ENCODE data around the gene ASB4.
"Not testable (repeated sequence)": the region's sequence is repeated elsewhere in the genome, so short reads cannot be mapped to it uniquely, and the experiment has no call there.

ASB4 gene

GRCh38 chr7:95545007-95545615 lies 59.4 kb downstream of the ASB4 start:
- DNase-seq: peak; percentile 6 to 36

GRCh38 chr7:95545673-95546072 lies 59.9 kb downstream of the ASB4 start:
- no peak for TF ChIP-seq POLR2A (IDR thresholded peaks at IDR 0.05; ENCODE audit: low read length)
- no peak for TF ChIP-seq GATA1 (IDR thresholded peaks at IDR 0.05; ENCODE audit: low read depth, low read length)
- no peak for DNase-seq

More at GRCh38 chr7:95545007-95545615, 59.4 kb downstream of the ASB4 start:
- no peak for TF ChIP-seq GATA1 (IDR thresholded peaks at IDR 0.05; ENCODE audit: low read depth, low read length)

GRCh38 chr7:95546647-95547046 lies 60.9 kb downstream of the ASB4 start:
- DNase-seq: no peak
- no peak for TF ChIP-seq POLR2A (IDR thresholded peaks at IDR 0.05; ENCODE audit: low read length)
- no peak for TF ChIP-seq GATA1 (IDR thresholded peaks at IDR 0.05; ENCODE audit: low read depth, low read length)

GRCh38 chr7:95547361-95548348 lies 61.9 kb downstream of the ASB4 start:
- TF ChIP-seq GATA1 (IDR thresholded peaks at IDR 0.05; ENCODE audit: low read depth, low read length) (no peak), POLR2A (IDR thresholded peaks at IDR 0.05; ENCODE audit: low read length) (no peak)
- no peak for DNase-seq

- TF ChIP-seq GATA1 (IDR thresholded peaks at IDR 0.05; ENCODE audit: low read depth, low read length) (no peak), POLR2A (IDR thresholded peaks at IDR 0.05; ENCODE audit: low read length) (no peak)
- peak; percentile 7 to 38 for DNase-seq
Measured at GRCh38 chr7:95549818-95550529, 64.2 kb downstream of the ASB4 start.

GRCh38 chr7:95550546-95550945 lies 64.8 kb downstream of the ASB4 start:
- DNase-seq: no peak
- TF ChIP-seq POLR2A (IDR thresholded peaks at IDR 0.05; ENCODE audit: low read length) (no peak), GATA1 (IDR thresholded peaks at IDR 0.05; ENCODE audit: low read depth, low read length) (no peak)

GRCh38 chr7:95552010-95552926 lies 66.5 kb downstream of the ASB4 start:
- DNase-seq: not testable (repeated sequence)

GRCh38 chr7:95553939-95554338 lies 68.2 kb downstream of the ASB4 start:
- DNase-seq: no peak
- TF ChIP-seq GATA1 (IDR thresholded peaks at IDR 0.05; ENCODE audit: low read depth, low read length) (no peak), POLR2A (IDR thresholded peaks at IDR 0.05; ENCODE audit: low read length) (no peak)

- DNase-seq: no peak
- TF ChIP-seq POLR2A (IDR thresholded peaks at IDR 0.05; ENCODE audit: low read length): no peak
- no peak for TF ChIP-seq GATA1 (IDR thresholded peaks at IDR 0.05; ENCODE audit: low read depth, low read length)
Measured at GRCh38 chr7:95556777-95557176, 71.0 kb downstream of the ASB4 start.

GRCh38 chr7:95558864-95559263 lies 73.1 kb downstream of the ASB4 start:
- DNase-seq: peak in 1 of 2 experiments; percentile 12

GRCh38 chr7:95560674-95561073 lies 74.9 kb downstream of the ASB4 start:
- TF ChIP-seq POLR2A (IDR thresholded peaks at IDR 0.05; ENCODE audit: low read length) (no peak), GATA1 (IDR thresholded peaks at IDR 0.05; ENCODE audit: low read depth, low read length) (no peak)
- DNase-seq: no peak

More at GRCh38 chr7:95558864-95559263, 73.1 kb downstream of the ASB4 start:
- no peak for TF ChIP-seq GATA1 (IDR thresholded peaks at IDR 0.05; ENCODE audit: low read depth, low read length)
- TF ChIP-seq POLR2A (IDR thresholded peaks at IDR 0.05; ENCODE audit: low read length): no peak

GRCh38 chr7:95569720-95570119 lies 84.0 kb downstream of the ASB4 start:
- no peak for DNase-seq
- TF ChIP-seq POLR2A (IDR thresholded peaks at IDR 0.05; ENCODE audit: low read length): no peak

GRCh38 chr7:95577137-95577536 lies 91.4 kb downstream of the ASB4 start:
- TF ChIP-seq POLR2A (IDR thresholded peaks at IDR 0.05; ENCODE audit: low read length) (no peak), GATA1 (IDR thresholded peaks at IDR 0.05; ENCODE audit: low read depth, low read length) (no peak)
- no peak for DNase-seq
